ENCODE results near the gene TTC24.

DNA sequence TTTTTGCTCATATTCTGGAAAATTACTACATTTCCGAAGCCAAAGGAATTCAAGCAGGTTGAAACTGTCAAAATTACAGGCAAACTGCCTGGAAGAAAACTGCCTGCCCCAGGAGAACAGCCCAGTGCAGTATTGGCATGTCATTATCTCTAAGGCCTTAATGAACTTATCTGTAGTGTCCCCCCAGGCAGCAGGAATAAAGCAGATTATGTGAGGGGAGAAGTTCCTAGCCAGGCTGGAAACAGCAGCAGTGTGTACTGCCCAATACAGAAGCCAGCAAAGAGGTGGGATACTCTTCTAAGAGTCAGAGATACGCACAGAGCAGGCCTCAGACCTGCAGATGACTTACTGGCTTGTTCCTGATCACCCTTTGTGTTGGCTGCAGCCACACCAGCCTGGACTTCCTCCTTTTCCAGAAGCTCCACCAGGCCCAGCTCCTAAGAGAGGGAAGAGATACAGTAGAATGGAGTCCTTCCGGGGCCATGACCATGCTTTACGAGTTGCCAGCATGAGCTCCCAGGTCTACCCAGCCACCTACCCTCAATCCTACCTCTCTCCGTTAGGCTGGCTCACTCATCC lies 18.8 kb upstream of the TTC24 start:
- TF ChIP-seq EP300 (IDR thresholded peaks at IDR 0.05; ENCODE audit: borderline replicate concordance) (no peak), EGR1 (IDR thresholded peaks at IDR 0.05) (no peak), CREB1 (IDR thresholded peaks at IDR 0.05; ENCODE audit: low read depth) (no peak), FOXM1 (IDR thresholded peaks at IDR 0.05; ENCODE audit: borderline replicate concordance, low read depth) (no peak), TEAD4 (IDR thresholded peaks at IDR 0.05) (no peak), CEBPB (IDR thresholded peaks at IDR 0.05) (no peak), TAF1 (IDR thresholded peaks at IDR 0.05; ENCODE audit: low read depth) (no peak), NFIC (IDR thresholded peaks at IDR 0.05) (no peak)
- TF ChIP-seq, protein P1, sequence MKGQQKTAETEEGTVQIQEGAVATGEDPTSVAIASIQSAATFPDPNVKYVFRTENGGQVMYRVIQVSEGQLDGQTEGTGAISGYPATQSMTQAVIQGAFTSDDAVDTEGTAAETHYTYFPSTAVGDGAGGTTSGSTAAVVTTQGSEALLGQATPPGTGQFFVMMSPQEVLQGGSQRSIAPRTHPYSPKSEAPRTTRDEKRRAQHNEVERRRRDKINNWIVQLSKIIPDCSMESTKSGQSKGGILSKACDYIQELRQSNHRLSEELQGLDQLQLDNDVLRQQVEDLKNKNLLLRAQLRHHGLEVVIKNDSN (IDR thresholded peaks at IDR 0.05) = no peak

Measured in Ishikawa (cell line).